ENCODE results near the gene NADK.

- TF ChIP-seq GATA2 (IDR thresholded peaks at IDR 0.05; ENCODE audit: low read depth, low read length) (no peak), GATA3 (IDR thresholded peaks at IDR 0.05; ENCODE audit: low read depth, low read length) (no peak)
Measured at GRCh38 chr1:1806890-1807289, 28.6 kb upstream of the NADK start.

All from SH-SY5Y (cell line).